HCT116 (cell line): ENCODE data around the gene RPL10. TPM values are rescaled to one million over a fixed set of nuclear protein-coding genes. Genes with fewer than 3 reads are reported as not detected.
A peak's percentile ranks its signal among the peaks of the same experiment; 100 is the strongest.

Experiments used
- ATAC-seq: fragments of 200-7000 bp; cut with Tn5 transposase; 2 replicates; pipeline ENCODE4 v1.9.1; 2020; ENCODE audit warnings: mild to moderate bottlenecking, moderate library complexity
- BruUV-seq: library from RNA; stranded (reverse); fragments of 400-500 nt; replicated peaks from 2 replicates; lab custom pipeline; 2021; lab: Mats Ljungman, UMichigan
- CTCF ChIA-PET: fragments of 300-600 bp; sonication (Branson Sonifier 250); formaldehyde crosslinking; loops from one replicate; lab custom pipeline; 2021; ENCODE audit warnings: antibody characterized with exemption; lab: Charles Lee
- POLR2A ChIA-PET: fragments of 300-600, 350-600 bp; sonication (Branson Sonifier 250); formaldehyde crosslinking; loops from one replicate; lab custom pipeline; 2021; ENCODE audit warnings: antibody characterized with exemption; lab: Charles Lee
- RAD21 ChIA-PET, 2 experiments: fragments of 300-600 bp; sonication (Branson Sonifier 250); formaldehyde crosslinking; loops; one replicate each; lab custom pipeline; 2023; ENCODE audit warnings: low total read pairs in 2 of 2; ENCODE audit not compliant: uncharacterized antibody in 2 of 2, unreplicated experiment in 2 of 2, low non-redundant PET in 1 of 2; lab: Charles Lee
- DNase-seq: peaks from one replicate; pipeline ENCODE4 v3.0.0-alpha.2; 2010; ENCODE audit warnings: low read depth, low spot score
- H2AFZ ChIP-seq: fragments of 200-600 bp; shearing (Covaris generic), sonication (generic); 2 replicates; pipeline ENCODE4 v1.6.1; 2017; ENCODE audit warnings: low read depth, mixed run types, mixed read lengths, antibody characterized with exemption, low read length; ENCODE audit not compliant: poor library complexity, severe bottlenecking
- H3K27ac ChIP-seq: 2 replicates; pipeline ENCODE4 v1.5.1; 2012; ENCODE audit warnings: low read depth, low read length
- H3K27me3 ChIP-seq: fragments of 200-600 bp; sonication (generic); 2 replicates; pipeline ENCODE4 v1.6.1; 2016; ENCODE audit warnings: mixed run types, low read length, mixed read lengths; ENCODE audit not compliant: insufficient read depth
- H3K36me3 ChIP-seq, 2 experiments: fragments of 200-500 bp in 1 of 2; fragments of 200-600 bp in 1 of 2; sonication (Bioruptor generic) in 1 of 2; sonication (generic) in 1 of 2; 2 replicates each; pipeline versions ENCODE4 v1.5.1 to v1.6.1; 2014 to 2016; ENCODE audit warnings: low read length in 2 of 2, inconsistent platforms in 1 of 2, mixed read lengths in 1 of 2, mixed run types in 1 of 2; ENCODE audit not compliant: insufficient read depth in 2 of 2, control insufficient read depth in 1 of 2
- H3K4me1 ChIP-seq, 2 experiments: fragments of 200-600 bp in 1 of 2; sonication (generic) in 1 of 2; 2 replicates each; pipeline versions ENCODE4 v1.5.1 to v1.6.1; 2012 to 2017; ENCODE audit warnings: low read length in 2 of 2, inconsistent platforms in 1 of 2, mild to moderate bottlenecking in 1 of 2, mixed read lengths in 1 of 2, mixed run types in 1 of 2, moderate library complexity in 1 of 2; ENCODE audit not compliant: insufficient read depth in 2 of 2, control insufficient read depth in 1 of 2
- H3K4me2 ChIP-seq: fragments of 200-600 bp; sonication (generic); 2 replicates; pipeline ENCODE4 v1.6.1; 2017; ENCODE audit warnings: mixed run types, low read length, mixed read lengths
- H3K4me3 ChIP-seq, 2 experiments: fragments of 200-600 bp in 1 of 2; sonication (generic) in 1 of 2; replicated peaks in 1 of 2; 2 replicates each; pipeline ENCODE4 v1.5.1; 2011 to 2016; ENCODE audit warnings: low read length in 2 of 2, control low read depth in 1 of 2, low read depth in 1 of 2, mild to moderate bottlenecking in 1 of 2, mixed read lengths in 1 of 2, mixed run types in 1 of 2
- H3K79me2 ChIP-seq: fragments of 200-600 bp; sonication (generic); 2 replicates; pipeline ENCODE4 v1.6.1; 2017; ENCODE audit warnings: mild to moderate bottlenecking, mixed run types, low read length, moderate library complexity, mixed read lengths; ENCODE audit not compliant: insufficient read depth
- H3K9ac ChIP-seq: fragments of 200-600 bp; sonication (generic); 2 replicates; pipeline ENCODE4 v1.6.1; 2016; ENCODE audit warnings: low read length, mixed read lengths
- H3K9me2 ChIP-seq: fragments of 200-600 bp; sonication (generic), shearing (Covaris generic); 2 replicates; pipeline ENCODE4 v1.6.1; 2017; ENCODE audit warnings: mixed run types, mild to moderate bottlenecking, moderate library complexity; ENCODE audit not compliant: insufficient read depth
- H3K9me3 ChIP-seq, 2 experiments: fragments of 200-500 bp in 1 of 2; fragments of 200-600 bp in 1 of 2; sonication (Bioruptor generic) in 1 of 2; sonication (generic) in 1 of 2; 2 replicates each; pipeline ENCODE4 v1.6.1; 2014 to 2017; ENCODE audit warnings: low read length in 2 of 2, mixed read lengths in 2 of 2, inconsistent platforms in 1 of 2, low read depth in 1 of 2, mild to moderate bottlenecking in 1 of 2, mixed run types in 1 of 2, moderate library complexity in 1 of 2; ENCODE audit not compliant: control insufficient read depth in 1 of 2, insufficient read depth in 1 of 2
- H4K20me1 ChIP-seq: fragments of 200-600 bp; sonication (generic), shearing (Covaris generic); 2 replicates; pipeline ENCODE4 v1.6.1; 2017; ENCODE audit warnings: mixed run types, mild to moderate bottlenecking, moderate library complexity; ENCODE audit not compliant: insufficient read depth
- CBX3 ChIP-seq: IDR thresholded peaks from 2 replicates; pipeline ENCODE4 v1.6.1; 2012; ENCODE audit warnings: low read depth
- POLR2AphosphoS5 ChIP-seq: IDR thresholded peaks from 2 replicates; pipeline ENCODE4 v1.6.1; 2011; ENCODE audit warnings: mild to moderate bottlenecking, low read depth, low read length, moderate library complexity
- SP1 ChIP-seq: IDR thresholded peaks from 2 replicates; pipeline ENCODE4 v1.6.1; 2012; ENCODE audit warnings: low read depth
- ZFX ChIP-seq: fragments of 450-650 bp; IDR thresholded peaks from 2 replicates; pipeline ENCODE4 v1.6.1; 2017
- ZNF274 ChIP-seq: fragments of 200-500 bp; sonication (Bioruptor generic); IDR thresholded peaks from 2 replicates; pipeline ENCODE4 v1.6.1; 2014; ENCODE audit warnings: mild to moderate bottlenecking, low read depth, low read length, inconsistent platforms
- intact Hi-C: fragments of 100-400 bp; cut with micrococcal nuclease; formaldehyde crosslinking; loops from 2 replicates; pipeline ENCODE4 v1.10.0; 2022
- total RNA-seq: library from RNA; stranded (reverse); gene quantifications from one replicate; pipeline ENCODE4 v1.2.1, GENCODE V29; 2021; ENCODE audit not compliant: unreplicated experiment

Gene RPL10
- total RNA-seq, 1 experiment from 2014 or later: 3,069 TPM

GRCh38 chrX:154443479-154443910, 45.3 kb downstream of the RPL10 start:
- peaks cover 6 to 19% of the 10 kb centered on the region in 2 experiments; a peak in 3 of 4 replicates for H3K4me1 ChIP-seq
- ChIA-PET CTCF (no interaction called here), RAD21 (no interaction called here), POLR2A (no interaction called here)
- TF ChIP-seq CBX3: no peak
- no peak for TF ChIP-seq SP1
- no peak for TF ChIP-seq ZNF274
- peaks cover 26% of the 10 kb centered on the region for H3K79me2 ChIP-seq
- no TSS peak for BruUV-seq
- H3K27me3 ChIP-seq: no peaks in the 10 kb centered on the region
- peak overlapping the region; percentile 27; the same call in 1 of the 2 replicates for H3K9ac ChIP-seq
- intact Hi-C loops: loop anchor here (5.0 kb wide), 1 partner anchor 34 kb away; the partner anchor contains the start of gene LAGE3
- H3K4me2 ChIP-seq: peak overlapping the region; percentile 57
- DNase-seq: no peak
- no peaks in the 10 kb centered on the region for H3K9me3 ChIP-seq
- no peak overlapping the region for H2AFZ ChIP-seq
- peak; percentile 18 for ATAC-seq
- H3K27ac ChIP-seq: peak overlapping the region; percentile 48
- H4K20me1 ChIP-seq: no peaks in the 10 kb centered on the region
- 0 out of 4 replicates have a peak overlapping the region, but pooled peaks of 1 of the 2 experiments have one; percentile 8 for H3K4me3 ChIP-seq
- no peaks in the 10 kb centered on the region for H3K9me2 ChIP-seq
- H3K36me3 ChIP-seq: no peaks in the 10 kb centered on the region; a peak in 1 of 4 replicates

- intact Hi-C loops: loop anchor here (5.0 kb wide), 1 partner anchor 33 kb away; the partner anchor contains the start of gene LAGE3
- ATAC-seq (peak; percentile 88), DNase-seq (no peak)
- ChIA-PET CTCF (no interaction called here), RAD21 (no interaction called here), POLR2A (no interaction called here)
- no peak within 1 kb of the TSS for H2AFZ ChIP-seq
- no peaks in the 10 kb centered on the region for H4K20me1 ChIP-seq
- H3K27me3 ChIP-seq: no peaks in the 10 kb centered on the region
- peak within 1 kb of the TSS; percentile 59 to 68 for H3K4me3 ChIP-seq
- no peaks in the 10 kb centered on the region for H3K9me3 ChIP-seq
- no peaks in the 10 kb centered on the region; a peak in 1 of 4 replicates for H3K36me3 ChIP-seq
- peak within 1 kb of the TSS; percentile 70 for H3K27ac ChIP-seq
- no peaks in the 10 kb centered on the region for H3K9me2 ChIP-seq
- H3K79me2 ChIP-seq: peaks cover 19% of the 10 kb centered on the region
- TF ChIP-seq ZFX (peak; percentile 56; the same call in 1 of the 2 replicates), POLR2AphosphoS5 (peak; percentile 28; the same call in 1 of the 2 replicates), SP1 (no peak)
- BruUV-seq: no TSS peak
- H3K4me2 ChIP-seq: peak within 1 kb of the TSS; percentile 81
- peaks cover 6 to 16% of the 10 kb centered on the region in 2 experiments; a peak in 3 of 4 replicates for H3K4me1 ChIP-seq
- H3K9ac ChIP-seq: peak within 1 kb of the TSS; percentile 79
Observed at GRCh38 chrX:154443992-154444754, 46.0 kb downstream of the RPL10 start, which contains the start of gene FAM50A. TSS of gene FAM50A (plus strand) at chrX:154444141. CDS start at chrX:154444236, 95 bp downstream.
